Stimulated activated CD4-positive, alpha-beta T cell treated with anti-CD3 and anti-CD28 coated beads, Interleukin-4, amount 100 ng/mL, for 4 hours (primary cell): Measurements from ENCODE around the gene GBA2.

Experiments
- DNase-seq, 2 experiments: peaks; one replicate each; pipeline ENCODE4 v3.0.0-alpha.2; 2020

The GBA2 gene

DNA sequence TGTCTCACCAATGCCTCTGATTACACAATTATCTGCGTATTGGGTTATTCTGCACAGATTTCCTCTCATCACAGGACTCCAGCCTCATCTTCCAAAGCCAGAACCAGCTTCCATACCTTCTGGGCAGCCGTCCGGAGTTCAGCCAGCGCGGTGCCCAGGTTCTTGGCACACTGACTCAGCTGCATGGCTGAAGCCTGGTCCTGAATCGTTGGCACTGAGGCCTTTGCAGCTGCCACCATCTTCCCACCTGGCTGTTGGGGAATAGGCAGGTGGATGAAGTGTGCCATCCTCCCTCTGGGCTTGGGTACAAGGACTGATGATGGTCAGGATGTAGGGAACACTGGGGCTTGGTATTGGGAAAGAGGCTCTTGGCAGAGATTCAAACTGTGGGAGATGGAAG, 34.9 kb downstream of the GBA2 start:
- no peak for DNase-seq

DNA sequence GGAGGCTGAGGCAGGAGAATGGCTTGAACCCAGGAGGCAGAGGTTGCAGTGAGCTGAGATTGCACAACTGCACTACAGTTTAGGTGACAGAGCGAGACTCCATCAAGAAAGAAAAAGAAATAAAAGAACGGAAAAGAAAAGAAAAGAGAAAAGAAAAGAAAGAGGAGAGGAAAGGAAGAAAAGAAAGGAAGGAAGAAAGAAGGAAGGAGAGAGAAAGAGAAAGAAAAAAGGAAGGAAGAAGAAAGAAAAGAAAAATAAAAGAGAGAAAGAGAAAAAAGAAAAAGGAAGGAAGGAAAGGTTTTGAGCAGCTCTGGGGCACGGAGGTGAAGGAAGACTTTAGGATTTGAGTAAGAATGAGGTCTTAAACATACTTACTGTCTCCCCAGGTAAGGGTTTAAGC, 35.5 kb downstream of the GBA2 start:
- DNase-seq = no peak

DNA sequence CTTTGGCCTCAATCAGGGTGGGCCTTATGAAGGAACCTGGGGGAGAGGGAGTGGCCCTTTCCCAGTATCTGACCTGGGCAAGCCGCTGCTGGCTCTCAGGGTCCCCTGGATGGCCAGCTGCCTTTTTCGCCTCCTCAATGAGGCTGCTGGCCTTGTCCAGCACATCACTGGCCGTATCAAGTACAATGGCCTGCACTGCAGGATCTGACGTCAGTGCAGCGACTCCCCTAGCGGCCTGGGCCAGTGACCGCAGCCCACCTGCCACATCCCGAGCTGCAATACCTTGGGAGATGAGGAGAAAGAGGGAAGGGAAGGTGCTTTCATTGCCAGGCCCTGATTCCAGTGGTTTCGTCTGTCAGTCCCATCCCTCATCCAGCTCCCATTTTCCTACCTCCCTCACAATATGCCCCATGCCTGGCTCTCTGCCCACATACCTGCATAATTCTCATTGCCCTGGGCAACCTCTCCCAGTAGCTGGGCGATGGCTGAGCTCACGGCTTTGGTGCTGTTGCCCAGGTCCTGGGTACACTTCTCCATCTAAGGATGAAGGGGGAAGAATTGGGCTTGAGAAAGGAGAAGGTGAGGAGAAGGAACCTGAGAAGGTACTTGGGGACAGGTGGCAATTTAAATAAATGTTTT, 36.1 kb downstream of the GBA2 start:
- DNase-seq = no peak

DNA sequence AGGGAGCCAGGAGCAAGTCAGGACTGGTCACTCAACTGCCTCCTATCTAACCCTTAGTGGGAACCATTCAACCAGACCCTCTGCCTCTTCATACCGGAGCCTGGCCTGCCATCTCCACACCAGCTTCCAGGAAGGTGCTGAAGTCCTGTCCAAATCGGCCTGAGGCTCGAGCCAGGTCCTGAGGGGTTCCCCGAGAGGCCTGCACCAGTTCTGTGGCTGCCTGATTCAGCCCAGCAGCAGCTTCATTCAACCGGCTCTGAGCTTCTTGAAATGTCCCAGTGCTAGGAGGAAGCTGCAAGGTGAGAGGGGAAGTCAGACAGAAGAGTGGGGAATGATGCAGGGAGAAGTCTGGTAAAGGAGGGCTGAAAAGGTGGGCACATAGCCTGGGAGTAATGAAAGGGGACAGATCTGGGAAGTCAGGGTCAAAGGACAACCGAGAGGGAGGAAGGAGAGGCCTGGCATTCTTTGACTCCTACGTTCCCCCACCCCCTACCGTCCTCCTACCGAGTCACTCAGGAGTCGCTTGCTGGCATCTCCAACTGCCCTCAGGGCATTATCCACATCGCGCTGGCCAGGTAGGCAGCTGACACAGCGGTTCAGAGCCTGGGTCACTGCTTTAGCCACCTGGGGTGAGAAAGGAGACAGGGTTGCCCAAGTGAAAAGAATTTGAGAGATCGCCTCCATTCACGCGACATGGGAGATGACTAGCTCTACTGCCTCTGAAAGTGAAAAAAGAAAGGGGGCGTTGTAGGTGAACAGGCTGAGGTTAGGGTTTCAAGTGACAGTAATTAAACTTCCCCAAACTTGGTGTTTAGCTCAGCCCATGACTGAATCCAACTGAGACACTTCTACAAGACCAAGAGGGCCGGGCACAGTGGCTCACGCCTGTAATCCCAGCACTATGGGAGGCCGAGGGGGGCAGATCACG, 37.3 kb downstream of the GBA2 start:
- no peak for DNase-seq

DNA sequence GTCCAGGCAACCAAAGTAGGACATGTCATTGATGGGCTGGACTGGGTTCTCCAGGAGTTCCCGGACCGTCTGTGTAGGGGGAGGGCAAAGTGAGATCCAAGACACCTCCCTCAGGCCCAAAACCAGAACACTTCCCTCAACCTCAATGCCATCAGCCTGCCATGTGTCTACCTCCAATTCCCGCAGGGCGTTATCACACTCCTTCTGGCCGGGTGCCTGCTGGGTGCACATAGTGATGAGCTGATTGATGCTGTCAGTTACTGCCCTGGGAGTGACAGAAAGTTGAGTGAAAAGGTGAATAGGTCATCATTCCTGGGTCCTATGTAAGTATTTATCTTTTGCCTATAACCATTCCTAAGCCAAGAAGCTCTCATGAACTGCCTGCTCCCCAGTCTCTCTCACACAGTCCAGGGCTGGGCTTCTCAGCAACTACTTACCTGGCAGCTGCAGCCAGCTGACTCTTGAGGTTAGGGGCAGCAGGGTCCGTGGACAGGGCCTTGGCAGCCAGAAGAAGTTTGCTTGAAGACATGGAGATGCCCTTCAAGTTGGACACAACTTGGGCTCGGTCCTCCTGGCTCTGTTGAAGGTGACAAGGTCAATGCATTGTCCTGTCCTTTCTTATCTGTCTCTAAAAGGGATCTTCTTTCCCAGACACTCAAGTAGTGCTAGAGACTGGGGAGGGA, 38.1 kb downstream of the GBA2 start:
- DNase-seq = no peak

DNA sequence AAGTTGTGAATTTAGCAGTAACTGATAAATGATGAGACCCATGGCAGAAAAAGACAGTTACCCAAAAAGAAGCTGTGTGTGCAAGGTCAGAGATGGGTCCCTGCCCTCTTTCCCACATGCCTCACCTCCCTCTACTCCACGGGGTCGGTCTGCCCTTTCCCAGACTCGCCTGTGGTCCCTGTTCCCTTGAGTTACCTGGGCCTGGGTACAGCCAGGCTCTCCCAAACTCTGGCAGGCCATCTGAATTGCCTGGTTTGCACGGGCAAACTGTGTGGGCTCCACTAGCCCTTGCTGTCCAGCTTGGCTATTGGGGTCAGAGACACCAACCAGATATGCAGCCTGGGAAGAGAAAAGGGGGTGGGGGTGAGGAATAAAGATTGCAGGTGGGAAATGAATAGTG, 40.9 kb downstream of the GBA2 start:
- no peak for DNase-seq

DNA sequence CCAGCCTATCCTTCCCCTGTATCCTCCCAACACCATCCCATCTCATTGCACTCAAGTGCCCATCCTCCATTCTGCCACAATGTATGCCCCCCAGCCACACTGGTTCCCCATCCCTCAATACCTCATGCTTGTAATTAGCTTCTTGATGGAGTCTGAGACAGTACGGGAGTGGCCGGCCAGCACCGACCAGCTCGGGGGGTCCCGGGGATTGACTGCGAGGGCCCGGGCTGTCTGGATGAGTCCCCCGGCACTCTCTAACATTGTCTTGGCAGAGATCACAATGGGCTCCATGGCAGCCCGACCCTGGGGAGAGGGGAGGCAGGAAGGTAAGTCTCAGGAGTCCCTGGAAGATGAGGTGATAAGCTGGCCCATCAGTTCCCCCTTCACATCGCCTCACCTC, 42.1 kb downstream of the GBA2 start:
- no peak for DNase-seq

DNA sequence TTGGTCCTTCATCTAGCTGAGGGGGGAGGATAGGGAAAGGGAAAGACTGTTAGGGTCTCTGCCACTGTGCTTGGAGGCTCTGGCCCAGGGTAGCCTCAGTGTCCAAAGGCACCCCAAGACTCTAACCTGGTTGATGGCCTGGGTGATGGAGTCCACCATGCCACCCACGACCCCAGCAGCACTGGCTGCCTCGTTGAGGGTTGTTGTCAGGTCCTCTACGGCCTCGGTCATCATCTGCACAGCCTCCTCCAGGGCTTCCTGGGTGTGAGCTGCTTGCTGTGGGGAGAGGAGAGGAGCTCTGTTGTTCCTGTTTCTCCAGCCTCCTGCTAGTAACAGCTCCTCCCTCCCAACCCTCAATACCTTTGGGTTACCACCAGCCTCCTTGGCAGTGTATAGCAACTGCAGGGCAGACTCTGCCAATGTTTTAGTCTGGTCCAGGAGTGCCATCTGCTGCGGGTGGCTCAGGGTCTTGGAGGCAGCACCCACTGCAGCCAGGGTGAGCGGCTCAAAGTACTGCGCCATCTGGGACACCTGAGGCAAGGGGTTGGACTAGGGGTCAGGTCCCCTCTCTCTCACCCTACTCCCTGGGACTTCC, 43.1 kb downstream of the GBA2 start:
- no peak for DNase-seq

DNA sequence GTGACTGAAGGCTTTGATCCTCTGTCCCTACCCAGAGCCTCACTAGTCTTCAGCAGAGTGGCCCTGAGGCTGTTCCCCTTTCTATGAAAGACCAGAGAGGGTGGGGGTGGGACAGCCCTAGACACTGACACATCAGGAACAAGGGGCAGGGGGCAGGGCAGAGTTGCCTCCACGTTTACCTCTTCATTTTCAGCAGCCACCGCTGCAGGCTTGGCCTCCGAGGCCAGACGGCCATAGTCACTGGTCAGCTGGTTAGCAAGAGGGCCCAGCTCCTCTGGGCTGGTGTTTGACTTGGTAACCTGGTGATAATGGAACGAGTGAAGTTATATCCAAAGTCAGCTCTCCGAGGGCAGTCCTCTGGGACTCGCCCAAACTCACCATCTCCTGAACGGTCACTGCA, 43.7 kb downstream of the GBA2 start:
- no peak for DNase-seq

DNA sequence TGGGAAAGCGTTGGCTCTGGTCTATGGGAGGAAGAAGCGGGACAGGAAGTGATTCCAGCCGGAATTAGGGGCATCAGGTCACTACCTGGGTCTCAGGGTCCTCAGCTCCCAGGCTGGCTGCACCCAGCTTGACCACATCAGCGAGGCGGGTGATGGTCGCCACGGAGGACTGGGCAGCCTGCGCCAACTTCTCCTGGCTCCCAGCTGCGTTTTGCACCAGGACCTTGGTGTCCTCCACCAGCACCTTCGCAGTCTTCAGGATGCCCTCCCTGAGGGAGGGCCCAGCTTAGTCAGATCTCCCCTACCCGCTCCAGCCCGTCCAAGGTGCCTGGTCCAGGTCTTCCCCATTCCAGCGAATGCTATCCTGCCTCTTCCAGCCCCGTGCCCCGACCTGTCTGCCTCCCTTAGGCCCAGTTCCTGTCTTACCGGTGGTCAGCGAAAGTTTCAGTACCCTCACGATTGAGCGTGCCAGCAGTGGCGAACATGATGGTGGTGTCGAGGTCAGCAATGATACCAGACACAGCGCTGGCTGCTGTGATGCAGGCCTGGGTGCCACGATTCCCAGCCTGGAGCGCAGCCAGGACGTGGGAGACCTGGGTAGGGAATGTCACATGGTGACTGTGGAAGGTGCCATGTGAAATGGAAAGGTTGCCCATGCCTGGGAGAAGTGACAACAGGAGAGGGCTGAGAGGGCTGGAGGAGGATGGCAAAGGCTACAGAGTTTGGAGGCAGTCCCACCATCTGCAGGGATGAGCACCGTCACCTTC, 44.9 kb downstream of the GBA2 start:
- DNase-seq = no peak

DNA sequence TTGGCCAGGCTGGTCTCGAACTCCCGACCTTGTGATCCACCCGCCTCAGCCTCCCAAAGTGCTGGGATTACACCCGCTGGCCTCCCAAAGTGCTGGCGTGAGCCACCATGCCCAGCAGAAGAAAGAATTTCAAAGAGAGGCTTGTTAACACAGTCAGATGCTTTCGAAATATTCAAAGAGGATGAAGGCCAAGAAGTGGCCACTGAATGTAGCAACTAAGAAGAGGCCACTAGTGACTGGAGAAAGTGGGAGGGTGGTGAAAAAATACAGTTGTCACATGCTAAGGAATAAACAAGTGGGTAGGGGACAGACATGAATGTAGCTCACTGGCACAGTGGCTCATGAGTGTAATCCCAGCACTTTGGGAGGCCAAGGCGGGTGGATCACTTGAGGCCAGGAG, 46.3 kb downstream of the GBA2 start:
- DNase-seq = no peak

DNA sequence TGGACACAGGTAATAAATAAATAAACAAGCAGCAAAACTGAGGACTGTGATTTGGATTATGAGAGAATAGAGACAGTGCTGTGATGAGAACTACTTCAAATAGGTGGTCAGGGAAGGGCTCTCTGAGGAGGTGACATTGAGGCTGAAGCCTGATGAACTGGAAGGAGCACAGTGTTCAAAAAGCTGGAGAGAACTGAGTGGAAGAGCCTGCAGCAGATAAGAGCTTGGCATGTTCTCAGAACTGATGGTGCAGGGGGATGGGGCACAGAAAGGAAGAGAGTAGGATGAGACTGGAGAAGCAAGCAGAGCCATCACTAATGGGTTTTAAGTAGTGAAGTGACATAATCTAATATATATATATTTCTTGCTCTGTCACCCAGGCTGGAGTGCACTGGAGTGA, 48.1 kb downstream of the GBA2 start:
- no peak for DNase-seq

DNA sequence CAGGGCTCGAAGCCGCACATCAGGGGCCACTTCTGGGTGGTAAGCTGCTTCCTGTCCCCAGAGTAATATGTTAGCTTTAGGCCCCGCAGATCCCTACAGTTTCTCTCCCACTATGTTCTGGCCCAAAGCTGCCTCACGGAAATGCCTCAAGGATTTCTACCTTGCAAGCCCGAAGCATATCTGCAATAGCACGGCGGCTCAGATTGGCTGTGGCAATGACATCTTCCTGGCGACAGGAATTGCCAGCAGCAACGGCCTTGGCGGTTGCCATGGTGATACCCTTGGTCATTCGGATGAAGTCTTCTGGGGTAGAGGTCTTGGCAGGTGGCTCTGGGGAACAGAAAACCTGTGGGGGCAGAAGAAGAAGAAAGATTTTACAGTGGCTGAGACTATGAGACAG, 49.0 kb downstream of the GBA2 start:
- no peak for DNase-seq

DNA sequence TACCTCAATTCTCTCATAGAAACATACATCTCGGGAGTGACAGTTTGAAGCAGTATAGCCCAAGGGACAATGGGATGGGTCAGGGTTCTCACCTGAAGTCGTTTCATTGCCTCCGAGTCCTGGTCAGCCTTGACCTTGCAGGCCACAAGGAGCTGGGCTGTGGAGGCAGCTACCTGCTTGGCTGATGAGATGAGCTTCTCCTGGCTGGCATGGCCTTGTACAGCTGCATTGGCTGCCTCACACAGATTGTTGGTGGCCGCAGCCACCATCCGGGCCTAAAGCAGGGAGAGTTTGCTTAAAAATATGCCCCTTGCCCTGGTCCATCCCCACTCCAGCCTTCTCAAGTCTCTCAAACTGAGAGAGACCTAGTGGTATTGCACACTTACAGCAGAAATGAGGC, 50.8 kb downstream of the GBA2 start:
- DNase-seq = no peak

DNA sequence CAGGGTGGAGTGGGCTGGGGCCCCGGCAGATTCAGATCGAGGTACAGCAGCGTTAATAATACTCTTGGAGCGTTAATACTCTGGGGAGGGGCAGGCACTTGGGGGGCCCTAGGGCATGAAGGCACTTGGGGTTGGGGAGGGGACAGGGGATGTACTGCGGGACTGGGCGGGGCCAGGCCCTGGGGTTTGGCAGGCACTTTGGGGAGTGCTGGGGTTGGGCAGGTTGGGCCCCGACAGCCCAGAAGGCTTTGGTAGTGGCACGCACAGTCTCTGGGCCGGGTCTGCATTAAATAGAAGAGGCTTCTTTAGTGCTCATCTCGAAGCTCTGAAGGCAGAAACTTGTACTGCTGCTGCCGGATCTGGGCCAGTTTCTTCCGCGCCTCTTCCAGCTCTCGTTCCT, 51.5 kb downstream of the GBA2 start:
- DNase-seq = no peak

DNA sequence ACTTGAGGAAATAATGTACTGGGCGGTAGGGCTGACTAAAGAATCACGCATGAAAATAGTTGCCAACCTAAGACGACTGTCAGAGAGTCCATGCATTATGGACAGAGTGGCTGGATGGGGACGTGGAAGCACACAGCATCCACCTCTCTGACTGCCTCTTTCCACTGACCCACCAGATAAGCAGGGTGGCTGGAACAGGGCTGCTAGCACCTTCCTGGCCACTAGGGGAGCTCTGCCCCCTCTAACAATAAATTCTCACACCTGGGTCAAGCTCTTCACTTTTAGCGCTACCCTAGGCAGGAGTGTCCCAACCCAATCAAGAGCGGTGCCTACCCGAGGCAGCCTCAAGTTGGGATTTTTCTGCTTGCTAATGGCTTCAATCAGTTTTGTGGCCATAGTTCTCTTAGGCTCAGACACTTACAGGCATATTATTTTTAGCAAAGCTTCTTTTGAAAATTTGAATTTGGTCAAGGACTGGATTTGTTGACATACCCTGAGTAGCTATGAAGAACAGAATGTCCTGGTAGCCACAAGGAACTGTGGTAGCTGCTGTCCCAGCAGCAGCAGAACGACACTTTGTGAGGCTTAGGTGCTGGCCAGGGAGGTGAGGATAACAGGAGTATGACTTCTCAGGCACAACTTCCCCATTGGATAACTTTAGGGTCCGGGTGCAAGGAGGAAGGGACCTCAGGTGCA, 52.4 kb downstream of the GBA2 start:
- peak; percentile 42 to 50 for DNase-seq

DNA sequence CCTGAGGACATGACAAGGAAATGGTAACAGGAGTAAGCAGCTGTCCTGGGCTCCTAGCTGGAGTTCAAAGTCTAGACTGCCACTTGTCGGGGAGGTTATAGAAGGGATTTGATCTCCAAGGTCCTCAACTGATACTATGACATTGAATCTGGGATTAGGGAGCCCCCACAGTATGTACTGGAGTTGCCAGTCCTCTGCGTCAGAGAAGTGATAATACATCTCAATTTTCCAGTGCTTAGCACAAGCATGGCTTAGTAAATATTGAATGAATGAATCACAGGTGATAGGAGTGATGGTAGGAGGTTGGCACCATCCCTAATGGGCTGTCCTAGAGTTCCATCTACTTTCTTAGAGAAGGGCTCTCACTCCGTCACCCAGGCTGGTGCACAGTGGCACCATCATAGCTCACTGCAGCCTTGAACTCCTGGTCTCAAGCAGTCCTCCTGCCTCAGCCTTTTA, 53.1 kb downstream of the GBA2 start:
- no peak for DNase-seq

DNA sequence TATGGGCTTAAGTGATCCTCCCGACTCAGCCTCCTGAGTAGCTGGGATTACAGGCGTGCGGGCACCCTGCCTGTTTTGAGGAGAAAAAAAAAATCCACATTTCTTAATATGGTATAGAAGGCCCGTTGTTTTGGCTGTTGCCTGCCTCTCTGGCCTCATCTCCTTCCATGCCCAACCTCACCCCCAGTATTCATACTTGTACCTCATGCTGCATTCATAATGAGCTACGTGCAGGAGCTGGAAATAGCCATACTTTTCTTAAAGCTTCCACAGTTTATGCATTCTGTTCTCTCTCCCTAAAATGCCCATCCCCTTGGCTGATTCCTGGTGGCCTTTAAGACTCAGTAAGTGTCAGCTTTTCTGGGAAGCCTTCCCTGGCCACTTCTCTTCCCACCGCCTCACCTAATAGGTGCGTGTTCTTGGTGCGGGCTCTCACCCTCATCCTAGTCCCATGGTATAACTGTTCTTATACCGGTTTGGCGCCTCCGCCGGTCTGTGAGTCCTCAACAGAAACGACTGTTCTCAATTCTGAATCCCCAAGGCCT, 57.2 kb downstream of the GBA2 start:
- DNase-seq = no peak

DNA sequence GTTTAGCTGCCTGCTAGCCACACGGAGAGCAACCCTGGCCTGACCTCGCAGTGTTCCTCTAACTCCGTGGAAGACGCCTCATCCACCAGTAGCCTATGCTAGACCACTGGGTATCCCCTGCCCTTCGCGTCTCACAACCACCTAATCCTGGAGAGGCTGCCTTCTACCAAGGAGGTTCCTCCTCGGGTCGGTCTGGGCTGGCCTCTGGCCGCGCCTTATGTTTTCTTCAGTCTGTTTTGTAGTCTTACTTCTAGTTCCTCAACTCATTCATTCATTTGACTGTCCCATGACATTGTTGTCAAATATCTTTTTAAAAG, 57.7 kb downstream of the GBA2 start:
- DNase-seq = no peak

DNA sequence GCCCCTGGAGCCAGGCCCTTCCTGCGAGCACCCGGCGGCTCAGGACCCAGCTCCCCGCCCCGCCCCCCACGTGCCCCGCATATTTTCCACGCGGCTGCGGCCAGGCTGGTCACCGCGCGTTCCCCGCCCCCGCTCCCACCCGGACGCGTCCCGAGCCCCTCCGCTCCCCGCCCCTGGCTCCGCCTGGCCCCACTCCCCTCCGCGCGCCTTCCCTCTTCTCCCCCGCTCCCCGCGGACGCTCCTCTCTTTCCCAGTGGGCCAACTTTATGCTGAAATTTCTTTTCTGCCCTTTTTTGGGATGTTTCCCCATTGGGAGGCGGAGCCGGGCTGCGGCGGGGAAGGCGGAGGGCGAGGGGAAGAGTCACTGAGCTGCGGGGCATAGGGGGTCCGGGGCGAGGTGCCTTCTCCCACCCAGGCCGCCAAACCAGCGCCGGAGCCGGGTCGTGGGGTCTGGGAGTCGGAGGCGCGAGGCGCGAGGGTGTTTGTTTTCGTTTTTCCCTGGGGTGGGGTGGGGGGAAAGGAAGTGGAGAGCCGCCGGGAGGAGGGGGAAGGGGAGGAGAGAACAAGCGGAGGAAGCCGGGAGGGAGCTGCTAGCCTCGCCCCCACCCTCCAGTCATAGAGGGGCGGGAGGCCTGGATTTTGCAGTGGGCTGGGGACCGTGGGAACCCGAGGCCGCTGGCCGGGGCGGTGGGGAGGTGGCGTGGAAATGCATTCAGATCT, 58.3 kb downstream of the GBA2 start:
- peak; percentile 23 to 41 for DNase-seq

DNA sequence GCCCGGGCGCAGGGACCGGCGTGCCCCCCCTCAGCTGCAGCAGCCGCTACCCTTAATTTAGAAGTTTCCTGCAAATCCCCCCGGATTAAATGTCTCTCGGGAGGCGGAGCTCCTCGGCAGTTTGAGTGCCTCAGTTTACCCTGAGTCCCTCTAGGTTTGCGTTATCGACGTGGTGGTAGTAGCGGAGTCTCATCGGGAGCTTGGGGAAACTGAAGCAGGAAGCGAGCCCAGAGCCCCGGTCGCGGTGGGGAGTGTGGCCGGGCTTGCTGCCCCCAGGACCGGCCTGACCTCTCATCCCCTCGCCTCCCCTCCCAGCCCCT, 58.8 kb downstream of the GBA2 start:
- no peak for DNase-seq
